Measurements from ENCODE around the gene TMEM222.

The TMEM222 gene

GRCh38 chr1:27341525-27342252 is 19.7 kb downstream of the TMEM222 start, which contains the start of gene SYTL1:
TSS of gene SYTL1 (plus strand) at chr1:27342022. CDS start at chr1:27345335, 3,313 bp downstream.
- peak in 8 of 58 donors; percentile 6 to 64 (median 15) for DNase-seq

GRCh38 chr1:27342391-27342777 is 20.4 kb downstream of the TMEM222 start:
- no peak for DNase-seq

- DNase-seq: no peak
These were observed 21.0 kb downstream of the TMEM222 start for GRCh38 chr1:27342778-27343638.

GRCh38 chr1:27343639-27344025 is 21.7 kb downstream of the TMEM222 start:
- no peak for DNase-seq

GRCh38 chr1:27345272-27345671 is 23.3 kb downstream of the TMEM222 start:
- no peak for DNase-seq

GRCh38 chr1:27346357-27346756 is 24.4 kb downstream of the TMEM222 start:
- DNase-seq: no peak

- DNase-seq: no peak
These were observed 25.1 kb downstream of the TMEM222 start for GRCh38 chr1:27346991-27347624.

GRCh38 chr1:27348861-27349783 is 27.2 kb downstream of the TMEM222 start:
- DNase-seq: peak in 1 of 58 donors; percentile 63

GRCh38 chr1:27349784-27350662 is 28.1 kb downstream of the TMEM222 start:
- peak in 14 of 58 donors; percentile 4 to 63 (median 17) for DNase-seq

GRCh38 chr1:27350663-27351540 is 28.9 kb downstream of the TMEM222 start:
- DNase-seq: no peak

- DNase-seq: no peak
These were observed 29.7 kb downstream of the TMEM222 start for GRCh38 chr1:27351541-27352107.

GRCh38 chr1:27353166-27353565 is 31.2 kb downstream of the TMEM222 start:
- no peak for DNase-seq

GRCh38 chr1:27353629-27354028 is 31.7 kb downstream of the TMEM222 start:
- DNase-seq: no peak

GRCh38 chr1:27355683-27356082 is 33.7 kb downstream of the TMEM222 start:
- no peak for DNase-seq

- DNase-seq: no peak
These were observed 34.3 kb downstream of the TMEM222 start for GRCh38 chr1:27356277-27356618.

- no peak for DNase-seq
These were observed 34.8 kb downstream of the TMEM222 start for GRCh38 chr1:27356619-27357280.

- peak in 41 of 58 donors; percentile 7 to 70 (median 28) for DNase-seq
These were observed 35.5 kb downstream of the TMEM222 start for GRCh38 chr1:27357281-27358037.

Measured in anterior cingulate cortex (tissue), 58 donors.